Measurements from ENCODE around the gene CNTNAP2.

CNTNAP2 gene

GRCh38 chr7:146116521-146117222 lies at the start of gene CNTNAP2:
CNTNAP2 (plus strand) TSS chr7:146116801; CDS start chr7:146116877, 76 bp downstream.
- DNase-seq (ENCODE audit: low read depth in 2 of 3, low spot score in 2 of 3): no peak

- no peak for DNase-seq (ENCODE audit: low read depth in 2 of 3, low spot score in 2 of 3)
These were observed 48.7 kb upstream of the CNTNAP2 start for GRCh38 chr7:146067880-146068279.

GRCh38 chr7:146074195-146074765 lies 42.3 kb upstream of the CNTNAP2 start:
- DNase-seq (ENCODE audit: low read depth in 2 of 3, low spot score in 2 of 3): no peak

- DNase-seq (ENCODE audit: low read depth in 2 of 3, low spot score in 2 of 3): no peak
These were observed 40.3 kb upstream of the CNTNAP2 start for GRCh38 chr7:146076344-146076743.

- DNase-seq (ENCODE audit: low read depth in 2 of 3, low spot score in 2 of 3): no peak
These were observed 32.5 kb upstream of the CNTNAP2 start for GRCh38 chr7:146084086-146084485.

- DNase-seq (ENCODE audit: low read depth in 2 of 3, low spot score in 2 of 3): no peak
These were observed 26.5 kb upstream of the CNTNAP2 start for GRCh38 chr7:146090023-146090645.

- DNase-seq (ENCODE audit: low read depth in 2 of 3, low spot score in 2 of 3): no peak
These were observed 22.2 kb upstream of the CNTNAP2 start for GRCh38 chr7:146094356-146094755.

GRCh38 chr7:146096994-146097393 lies 19.6 kb upstream of the CNTNAP2 start:
- no peak for DNase-seq (ENCODE audit: low read depth in 2 of 3, low spot score in 2 of 3)

GRCh38 chr7:146106319-146106718 lies 10.3 kb upstream of the CNTNAP2 start:
- DNase-seq (ENCODE audit: low read depth in 2 of 3, low spot score in 2 of 3): no peak

GRCh38 chr7:146112755-146113154 lies 3.8 kb upstream of the CNTNAP2 start:
- no peak for DNase-seq (ENCODE audit: low read depth in 2 of 3, low spot score in 2 of 3)

- DNase-seq (ENCODE audit: low read depth in 2 of 3, low spot score in 2 of 3): no peak
These were observed 1.1 kb upstream of the CNTNAP2 start for GRCh38 chr7:146115548-146115850.

GRCh38 chr7:146115851-146116520 lies 615 bp upstream of the CNTNAP2 start:
- no peak for DNase-seq (ENCODE audit: low read depth in 2 of 3, low spot score in 2 of 3)

- no peak for DNase-seq (ENCODE audit: low read depth in 2 of 3, low spot score in 2 of 3)
These were observed 975 bp downstream of the CNTNAP2 start for GRCh38 chr7:146117576-146117975.

- DNase-seq (ENCODE audit: low read depth in 2 of 3, low spot score in 2 of 3): no peak
These were observed 2.4 kb downstream of the CNTNAP2 start for GRCh38 chr7:146119002-146119401.

- DNase-seq (ENCODE audit: low read depth in 2 of 3, low spot score in 2 of 3): no peak
These were observed 7.1 kb downstream of the CNTNAP2 start for GRCh38 chr7:146123715-146124114.

GRCh38 chr7:146126767-146127509 lies 10.3 kb downstream of the CNTNAP2 start:
- DNase-seq (ENCODE audit: low read depth in 2 of 3, low spot score in 2 of 3): no peak

GRCh38 chr7:146129296-146129695 lies 12.7 kb downstream of the CNTNAP2 start:
- DNase-seq (ENCODE audit: low read depth in 2 of 3, low spot score in 2 of 3): no peak

GRCh38 chr7:146129997-146130396 lies 13.4 kb downstream of the CNTNAP2 start:
- DNase-seq (ENCODE audit: low read depth in 2 of 3, low spot score in 2 of 3): no peak

GRCh38 chr7:146131701-146132100 lies 15.1 kb downstream of the CNTNAP2 start:
- no peak for DNase-seq (ENCODE audit: low read depth in 2 of 3, low spot score in 2 of 3)

GRCh38 chr7:146136357-146136875 lies 19.8 kb downstream of the CNTNAP2 start:
- DNase-seq (ENCODE audit: low read depth in 2 of 3, low spot score in 2 of 3): no peak

GRCh38 chr7:146138926-146139325 lies 22.3 kb downstream of the CNTNAP2 start:
- DNase-seq (ENCODE audit: low read depth in 2 of 3, low spot score in 2 of 3): no peak
